ENCODE data around the gene IL15RA.
A peak's percentile ranks its signal among the peaks of the same experiment; 100 is the strongest.

Gene IL15RA

DNA sequence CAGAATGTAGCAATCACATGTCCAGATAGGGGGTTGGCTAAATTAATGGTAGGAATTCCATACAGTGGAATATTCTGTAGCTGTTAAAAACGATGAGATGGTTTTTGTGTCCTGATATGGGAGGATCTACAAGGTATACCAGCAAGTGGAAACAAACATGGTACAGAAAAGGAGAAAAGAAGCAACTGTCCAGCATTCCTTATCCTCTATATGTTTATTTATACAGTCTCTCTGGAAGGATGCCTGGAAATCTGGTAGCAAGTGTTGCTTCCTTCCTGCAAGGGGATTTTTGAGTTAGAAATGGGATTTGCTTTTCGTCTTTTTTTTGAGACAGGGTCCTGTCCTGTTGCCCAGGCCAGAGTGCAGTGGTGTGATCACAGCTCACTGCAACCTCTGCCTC, 19.3 kb downstream of the IL15RA start:
- peak; percentile 24 for DNase-seq (ENCODE audit: low read depth)
- TF ChIP-seq, protein P1, sequence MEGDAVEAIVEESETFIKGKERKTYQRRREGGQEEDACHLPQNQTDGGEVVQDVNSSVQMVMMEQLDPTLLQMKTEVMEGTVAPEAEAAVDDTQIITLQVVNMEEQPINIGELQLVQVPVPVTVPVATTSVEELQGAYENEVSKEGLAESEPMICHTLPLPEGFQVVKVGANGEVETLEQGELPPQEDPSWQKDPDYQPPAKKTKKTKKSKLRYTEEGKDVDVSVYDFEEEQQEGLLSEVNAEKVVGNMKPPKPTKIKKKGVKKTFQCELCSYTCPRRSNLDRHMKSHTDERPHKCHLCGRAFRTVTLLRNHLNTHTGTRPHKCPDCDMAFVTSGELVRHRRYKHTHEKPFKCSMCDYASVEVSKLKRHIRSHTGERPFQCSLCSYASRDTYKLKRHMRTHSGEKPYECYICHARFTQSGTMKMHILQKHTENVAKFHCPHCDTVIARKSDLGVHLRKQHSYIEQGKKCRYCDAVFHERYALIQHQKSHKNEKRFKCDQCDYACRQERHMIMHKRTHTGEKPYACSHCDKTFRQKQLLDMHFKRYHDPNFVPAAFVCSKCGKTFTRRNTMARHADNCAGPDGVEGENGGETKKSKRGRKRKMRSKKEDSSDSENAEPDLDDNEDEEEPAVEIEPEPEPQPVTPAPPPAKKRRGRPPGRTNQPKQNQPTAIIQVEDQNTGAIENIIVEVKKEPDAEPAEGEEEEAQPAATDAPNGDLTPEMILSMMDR (conservative IDR thresholded peaks at IDR 0.05; ENCODE audit: low read length), result no peak
- no peak overlapping the region for H3K4me3 ChIP-seq (ENCODE audit: low read length)

DNA sequence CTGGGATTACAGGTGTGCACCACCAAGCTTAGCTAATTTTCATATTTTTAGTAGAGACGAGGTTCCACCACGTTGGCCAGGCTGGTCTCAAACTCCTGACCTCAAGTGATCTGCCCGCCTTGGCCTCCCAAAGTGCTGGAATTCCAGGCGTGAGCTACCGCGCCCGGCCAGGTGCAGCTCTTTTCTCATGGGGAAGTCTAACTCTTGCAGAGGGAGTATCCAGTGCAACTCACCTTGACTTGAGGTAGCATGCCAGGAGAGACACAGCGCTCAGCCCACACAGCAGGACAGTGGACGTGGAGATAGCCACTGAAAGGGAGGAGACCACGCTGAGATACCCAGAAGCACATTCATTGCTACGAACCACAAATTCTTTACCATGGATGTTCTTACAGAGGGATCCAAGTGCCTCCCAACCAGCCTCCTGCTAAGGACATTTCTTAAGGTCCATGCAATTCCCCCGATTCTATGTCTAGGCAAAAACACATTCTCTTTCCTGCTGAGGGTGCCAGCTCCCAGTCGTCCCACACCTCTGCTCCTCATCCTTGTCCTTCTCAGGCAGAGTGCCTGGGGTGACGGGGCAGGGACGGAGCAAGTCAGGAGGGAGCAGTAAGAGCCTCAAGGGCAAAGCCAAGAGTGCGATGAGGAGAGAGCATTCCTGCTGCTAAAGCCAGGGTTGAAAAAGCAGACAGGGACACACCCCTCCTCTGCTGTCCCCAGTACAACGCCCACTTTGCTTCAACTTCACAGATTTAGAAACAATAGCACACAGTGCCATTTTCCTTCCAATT, 21.0 kb downstream of the IL15RA start:
- H3K4me3 ChIP-seq (ENCODE audit: low read length), result no peak overlapping the region
- no peak for DNase-seq (ENCODE audit: low read depth)
- TF ChIP-seq, protein P1 (conservative IDR thresholded peaks at IDR 0.05; ENCODE audit: low read length), result no peak

DNA sequence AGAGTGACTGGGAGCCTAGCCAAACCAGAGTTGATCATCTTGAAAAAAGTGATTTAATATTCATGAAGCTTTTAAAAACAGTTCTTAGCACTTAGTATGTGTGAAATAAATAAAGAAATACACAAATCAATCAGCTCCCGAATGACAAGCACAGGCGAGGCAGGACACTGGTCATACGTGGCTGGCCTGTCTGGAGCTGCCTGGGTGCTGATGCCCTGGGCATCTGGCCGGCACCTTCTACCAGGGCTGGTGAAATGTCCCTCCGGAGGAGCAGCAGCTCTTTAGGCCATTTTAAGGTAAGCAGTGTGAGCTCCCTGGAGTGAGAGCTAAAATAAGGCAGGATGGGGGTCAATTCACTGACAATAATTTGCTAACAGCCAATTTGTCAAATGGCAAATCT, 23.7 kb downstream of the IL15RA start:
- H3K4me3 ChIP-seq (ENCODE audit: low read length), result no peak overlapping the region
- DNase-seq (ENCODE audit: low read depth), result no peak
- TF ChIP-seq, protein P1 (conservative IDR thresholded peaks at IDR 0.05; ENCODE audit: low read length), result no peak

DNA sequence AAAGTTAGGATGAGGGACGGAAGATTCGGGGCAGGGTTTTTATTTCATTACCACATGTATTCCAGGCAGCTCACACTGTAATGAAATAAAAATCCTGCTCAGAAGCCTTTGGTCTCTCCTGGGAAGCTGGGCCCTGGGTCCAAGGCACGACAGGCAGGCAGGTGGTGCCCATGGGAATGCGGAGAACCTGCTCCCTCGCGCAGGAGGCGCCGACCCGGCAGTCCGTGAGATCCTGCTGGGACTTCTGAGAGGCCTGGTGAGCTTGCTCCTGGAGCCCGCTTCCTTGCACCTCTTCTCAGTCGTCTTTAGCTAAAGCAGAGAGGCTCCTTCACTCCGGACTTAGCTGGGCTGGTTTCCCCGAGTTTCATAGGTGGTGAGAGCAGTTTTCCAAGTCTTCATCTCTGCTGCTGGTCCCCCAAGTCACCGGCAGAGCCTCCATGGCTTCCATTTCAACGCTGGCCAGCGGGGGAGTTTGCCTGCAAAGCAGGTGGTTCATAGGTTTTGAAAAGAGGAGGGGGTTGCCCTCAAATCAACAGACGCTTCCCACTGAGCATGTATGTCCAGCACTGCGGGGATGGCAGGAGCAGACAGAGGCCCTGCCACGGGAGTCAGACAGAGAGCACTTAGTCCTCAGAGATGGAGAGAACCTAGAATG, 24.5 kb downstream of the IL15RA start:
- TF ChIP-seq, protein P1 (conservative IDR thresholded peaks at IDR 0.05; ENCODE audit: low read length), result no peak
- H3K4me3 ChIP-seq (ENCODE audit: low read length), result no peak overlapping the region
- DNase-seq (ENCODE audit: low read depth), result no peak

DNA sequence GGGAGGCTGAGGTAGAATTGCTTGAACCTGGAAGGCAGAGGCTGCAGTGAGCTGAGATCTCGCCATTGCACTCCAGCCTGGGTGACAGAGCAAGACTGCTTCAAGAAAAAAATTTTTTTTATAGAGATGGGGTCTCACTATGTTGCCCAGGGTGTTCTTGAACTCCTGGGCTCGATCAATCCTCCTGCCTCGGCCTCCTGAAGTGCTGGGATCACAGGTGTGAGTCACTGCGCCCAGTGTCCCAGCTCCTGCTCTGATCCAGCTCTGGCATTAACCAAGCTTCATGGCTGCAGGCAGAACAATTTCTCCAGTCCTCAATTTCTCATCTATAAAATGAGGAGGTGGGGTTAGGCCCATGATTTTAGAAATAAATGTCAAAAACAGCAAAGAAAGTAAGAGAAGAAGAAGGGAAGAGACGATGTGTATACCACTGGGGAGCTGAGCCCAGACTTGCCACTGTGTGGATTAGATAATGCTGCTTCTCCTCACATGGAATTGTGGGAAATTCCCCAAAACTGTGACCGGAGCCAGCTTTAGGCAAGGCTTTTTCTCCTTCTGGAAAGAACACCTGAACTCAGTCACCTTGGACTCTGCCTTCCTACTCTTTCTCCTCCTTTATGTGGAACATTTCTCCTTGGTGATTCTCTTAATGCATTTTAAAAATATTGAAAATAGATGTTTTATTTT, 25.5 kb downstream of the IL15RA start:
- H3K4me3 ChIP-seq (ENCODE audit: low read length), result no peak overlapping the region
- DNase-seq (ENCODE audit: low read depth), result no peak
- TF ChIP-seq, protein P1 (conservative IDR thresholded peaks at IDR 0.05; ENCODE audit: low read length), result no peak

DNA sequence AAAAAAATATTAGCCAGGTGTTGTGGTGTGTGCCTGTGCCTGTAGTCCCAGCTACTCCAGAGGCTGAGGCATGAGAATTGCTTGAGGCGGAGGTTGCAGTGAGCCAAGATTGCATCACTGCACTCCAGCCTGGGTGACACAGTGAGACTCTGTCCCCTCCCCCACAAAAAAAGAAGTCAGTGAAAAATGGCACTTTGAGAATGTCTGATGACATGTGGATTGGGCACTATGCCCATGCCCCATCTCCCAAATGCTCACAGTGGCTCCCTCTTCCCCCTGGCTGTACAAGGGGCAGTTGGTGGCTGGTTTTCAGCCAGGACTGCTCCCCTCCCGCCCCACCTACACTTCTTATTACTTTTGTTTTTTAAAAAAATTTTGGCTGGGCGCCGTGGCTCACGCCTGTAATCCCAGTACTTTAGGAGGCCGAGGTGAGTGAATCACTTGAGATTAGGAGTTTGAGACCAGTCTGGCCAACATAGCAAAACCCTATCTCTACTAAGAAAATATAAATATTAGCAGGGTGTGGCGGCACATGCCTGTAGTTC, 26.1 kb downstream of the IL15RA start:
- DNase-seq (ENCODE audit: low read depth), result peak; percentile 34
- no peak overlapping the region for H3K4me3 ChIP-seq (ENCODE audit: low read length)
- TF ChIP-seq, protein P1 (conservative IDR thresholded peaks at IDR 0.05; ENCODE audit: low read length), result no peak
